HepG2 (cell line): Measurements from ENCODE around the gene HINFP.

Experiments
- POLR2AphosphoS5 ChIP-seq: IDR thresholded peaks from 2 replicates; pipeline ENCODE4 v1.6.1; 2012; ENCODE audit warnings: low read depth, low read length
- TGIF2 ChIP-seq: IDR thresholded peaks from 2 replicates; pipeline ENCODE4 v1.6.1; 2016; ENCODE audit warnings: control low read depth, missing compliant biosample characterization

- no peak for TF ChIP-seq TGIF2
- TF ChIP-seq POLR2AphosphoS5 = no peak
Observed at GRCh38 chr11:119149018-119149785, 27.8 kb downstream of the HINFP start, which contains the start of gene ABCG4.
